ENCODE measurements around the gene PHACTR3. TPM values are rescaled to one million over a fixed set of nuclear protein-coding genes. Genes with fewer than 3 reads are reported as not detected.

Gene PHACTR3
- total RNA-seq, 1 experiment from 2014 or later: not detected

GRCh38 chr20:59636766-59637370 lies 32.5 kb downstream of the PHACTR3 start:
- RAD21 ChIA-PET (ENCODE audit: low non-redundant PET in 1 of 2, low total read pairs in 2 of 2, uncharacterized antibody in 2 of 2, unreplicated experiment in 2 of 2): no interaction called here
- TF ChIP-seq CEBPB (IDR thresholded peaks at IDR 0.05; ENCODE audit: low read depth) (no peak), ELF1 (IDR thresholded peaks at IDR 0.05; ENCODE audit: borderline replicate concordance, low read depth) (no peak), ZFX (IDR thresholded peaks at IDR 0.05) (no peak), FOSL1 (IDR thresholded peaks at IDR 0.05; ENCODE audit: low read depth) (no peak), SRF (IDR thresholded peaks at IDR 0.05; ENCODE audit: low read depth) (no peak), CTCF (IDR thresholded peaks at IDR 0.05 in 2 of 3, conservative IDR thresholded peaks at IDR 0.05 in 1 of 3; ENCODE audit: borderline replicate concordance in 1 of 3, insufficient read depth in 1 of 3, low read depth in 2 of 3, low read length in 2 of 3) (no peak), JUND (IDR thresholded peaks at IDR 0.05) (no peak), POLR2AphosphoS5 (IDR thresholded peaks at IDR 0.05; ENCODE audit: low read depth, low read length) (no peak), TCF7L2 (IDR thresholded peaks at IDR 0.05; ENCODE audit: borderline replicate concordance, extremely low read depth, insufficient read depth, insufficient read length) (no peak), ZNF274 (IDR thresholded peaks at IDR 0.05; ENCODE audit: low read depth, low read length) (no peak), EGR1 (IDR thresholded peaks at IDR 0.05; ENCODE audit: low read depth) (no peak), YY1 (IDR thresholded peaks at IDR 0.05; ENCODE audit: extremely low read depth, insufficient replicate concordance, low read depth, low read length) (no peak), SP1 (IDR thresholded peaks at IDR 0.05; ENCODE audit: low read depth) (no peak)
- TF ChIP-seq, protein P1, sequence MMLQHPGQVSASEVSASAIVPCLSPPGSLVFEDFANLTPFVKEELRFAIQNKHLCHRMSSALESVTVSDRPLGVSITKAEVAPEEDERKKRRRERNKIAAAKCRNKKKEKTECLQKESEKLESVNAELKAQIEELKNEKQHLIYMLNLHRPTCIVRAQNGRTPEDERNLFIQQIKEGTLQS (IDR thresholded peaks at IDR 0.05): no peak
- TF ChIP-seq, protein P2, sequence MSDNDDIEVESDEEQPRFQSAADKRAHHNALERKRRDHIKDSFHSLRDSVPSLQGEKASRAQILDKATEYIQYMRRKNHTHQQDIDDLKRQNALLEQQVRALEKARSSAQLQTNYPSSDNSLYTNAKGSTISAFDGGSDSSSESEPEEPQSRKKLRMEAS (IDR thresholded peaks at IDR 0.05): no peak
- Histone ChIP-seq H3K4me3 (replicated peaks in 1 of 2; ENCODE audit: low read depth in 1 of 2, low read length in 2 of 2) (no peak overlapping the region), H3K9ac (ENCODE audit: low read length) (no peak overlapping the region), H3K4me1 (ENCODE audit: control insufficient read depth in 1 of 2, insufficient read depth in 2 of 2, low read length in 2 of 2) (no peaks in the 10 kb centered on the region), H4K20me1 (ENCODE audit: insufficient read depth) (no peaks in the 10 kb centered on the region), H3K27ac (ENCODE audit: low read depth, low read length) (no peak overlapping the region), H3K36me3 (ENCODE audit: control insufficient read depth in 1 of 2, insufficient read depth in 2 of 2, low read length in 2 of 2) (no peaks in the 10 kb centered on the region), H2AFZ (ENCODE audit: low read depth, low read length, poor library complexity, severe bottlenecking) (no peak overlapping the region), H3K4me2 (ENCODE audit: low read length) (no peak overlapping the region), H3K9me2 (ENCODE audit: insufficient read depth) (no peaks in the 10 kb centered on the region), H3K9me3 (ENCODE audit: control insufficient read depth in 1 of 2, insufficient read depth in 1 of 2, low read depth in 1 of 2, low read length in 2 of 2) (no peaks in the 10 kb centered on the region), H3K27me3 (ENCODE audit: insufficient read depth, low read length) (peaks cover 47% of the 10 kb centered on the region), H3K79me2 (ENCODE audit: insufficient read depth, low read length) (no peaks in the 10 kb centered on the region)
- intact Hi-C loops (cut with micrococcal nuclease): no loop called here
- DNase-seq (ENCODE audit: low read depth, low spot score): no peak
- CTCF ChIA-PET: interaction anchor here (1.0 kb wide), 1 partner anchor 9 kb away, joined by 3 read pairs; no protein-coding TSS in a partner anchor
- POLR2A ChIA-PET: no interaction called here
- BruUV-seq (replicated peaks): no TSS peak
- ATAC-seq: no peak

Measured in HCT116 (cell line).